ENCODE measurements around the gene GRB7.
"Not testable (repeated sequence)": the region's sequence is repeated elsewhere in the genome, so short reads cannot be mapped to it uniquely, and the experiment has no call there.

GRB7 gene

DNA sequence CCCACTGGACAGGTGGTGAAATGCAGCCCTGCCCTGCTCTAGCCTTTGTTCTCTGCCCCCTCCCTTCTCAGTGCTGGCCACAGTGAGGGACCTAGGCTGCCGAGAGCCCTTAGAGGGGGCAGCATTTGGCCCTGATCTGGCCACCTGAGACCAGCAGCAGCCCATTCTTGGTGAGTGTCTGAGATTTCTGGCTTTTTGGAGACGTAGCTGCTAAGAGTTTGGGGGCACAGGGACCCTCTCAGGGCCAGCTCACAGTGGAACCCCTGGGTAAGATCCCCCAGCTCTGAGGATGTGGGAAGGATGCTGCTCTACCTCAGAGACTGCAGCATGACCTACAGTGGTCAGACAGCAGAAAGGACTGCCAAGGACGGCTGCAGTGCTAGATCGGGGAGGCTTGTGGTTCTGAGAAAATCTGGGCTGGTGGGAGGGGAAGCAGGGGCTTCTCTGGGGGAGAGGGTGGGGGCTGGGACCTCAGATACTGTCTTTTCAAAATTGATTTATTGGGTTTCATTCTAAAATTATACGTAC is 13.3 kb downstream of the GRB7 start:
- DNase-seq (ENCODE audit: low read depth in 2 of 3, low spot score in 1 of 3) = no peak

DNA sequence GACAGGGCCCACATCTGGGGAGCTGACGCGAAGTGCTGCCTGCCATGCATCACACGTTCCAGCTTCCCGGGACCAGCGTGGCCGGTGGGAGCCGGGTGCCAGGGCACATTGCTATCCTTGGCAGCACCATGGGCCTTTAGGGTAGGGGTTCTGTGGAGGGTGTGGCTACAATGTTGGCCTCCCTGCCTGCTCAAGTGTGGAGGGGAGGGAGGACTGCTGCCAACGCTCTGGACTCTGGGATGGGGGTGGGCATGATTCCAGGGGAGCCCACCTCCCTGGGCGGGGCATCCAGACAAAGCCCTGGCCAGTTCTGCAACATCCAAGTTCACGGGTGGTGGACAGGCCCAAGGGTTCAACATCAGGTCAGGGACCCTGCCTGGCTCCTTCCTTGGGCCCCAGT is 13.9 kb downstream of the GRB7 start:
- DNase-seq (ENCODE audit: low read depth in 2 of 3, low spot score in 1 of 3) = no peak

DNA sequence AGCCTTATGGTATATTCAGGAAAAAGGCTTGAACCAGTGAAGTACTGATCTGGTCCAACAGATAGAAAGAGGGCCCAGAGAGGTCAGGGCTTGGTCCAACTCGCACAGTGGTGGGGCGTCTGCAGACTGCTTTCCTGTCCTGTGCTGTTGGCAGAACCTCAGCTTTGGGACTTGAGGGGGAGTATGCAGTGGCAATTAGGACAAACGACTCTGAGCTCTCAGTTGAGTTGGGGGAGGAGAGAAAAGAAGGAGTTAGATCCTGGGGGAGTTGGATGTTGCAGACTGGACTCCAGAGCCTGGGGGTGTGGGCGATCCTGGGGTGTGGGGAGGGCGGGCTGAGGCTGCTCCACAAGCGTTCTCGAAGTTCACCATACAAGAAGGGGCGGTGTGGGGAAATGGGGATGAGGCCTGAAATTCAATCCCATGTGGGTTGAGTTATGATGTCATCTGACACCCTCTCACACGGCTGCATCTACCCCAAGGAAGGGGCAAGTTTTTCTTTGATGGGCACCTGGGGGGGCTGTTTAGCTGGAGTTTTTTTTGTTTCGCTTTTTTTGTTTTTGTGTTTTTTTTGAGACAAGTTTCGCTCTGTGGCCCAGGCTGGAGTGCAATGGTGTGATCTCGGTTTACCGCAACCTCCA is 14.6 kb downstream of the GRB7 start:
- no peak for DNase-seq (ENCODE audit: low read depth in 2 of 3, low spot score in 1 of 3)

DNA sequence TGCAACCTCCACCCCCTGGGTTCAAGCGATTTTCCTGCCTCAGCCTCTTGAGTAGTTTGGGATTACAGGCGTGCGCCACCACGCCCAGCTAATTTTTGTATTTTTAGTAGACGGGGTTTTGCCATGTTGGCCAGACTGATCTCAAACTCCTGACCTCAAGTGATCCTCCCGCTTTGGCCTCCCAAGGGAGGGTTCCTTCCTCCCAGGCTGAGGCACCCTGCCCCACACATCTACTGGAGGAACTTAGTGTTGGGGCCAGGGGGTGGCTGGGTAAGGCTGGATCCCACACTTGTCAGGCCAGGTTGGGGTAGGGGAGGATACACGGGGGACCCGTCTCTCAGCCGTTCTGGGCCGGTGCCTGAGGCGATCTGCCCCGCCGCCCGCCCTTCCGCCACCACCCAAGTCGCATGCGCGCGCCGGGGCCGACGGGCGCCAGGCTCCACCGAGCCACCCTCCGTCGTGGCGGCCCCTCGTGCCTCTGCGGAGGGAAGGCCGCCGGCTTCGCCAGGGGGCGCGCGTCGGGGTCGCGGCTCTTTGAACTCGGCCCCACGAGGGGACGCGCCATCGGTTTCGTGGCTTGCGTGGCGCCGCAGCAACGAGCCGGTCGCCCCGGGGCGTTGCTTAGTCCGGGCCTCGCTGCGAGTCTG is 15.9 kb downstream of the GRB7 start:
- no peak for DNase-seq (ENCODE audit: low read depth in 2 of 3, low spot score in 1 of 3)

DNA sequence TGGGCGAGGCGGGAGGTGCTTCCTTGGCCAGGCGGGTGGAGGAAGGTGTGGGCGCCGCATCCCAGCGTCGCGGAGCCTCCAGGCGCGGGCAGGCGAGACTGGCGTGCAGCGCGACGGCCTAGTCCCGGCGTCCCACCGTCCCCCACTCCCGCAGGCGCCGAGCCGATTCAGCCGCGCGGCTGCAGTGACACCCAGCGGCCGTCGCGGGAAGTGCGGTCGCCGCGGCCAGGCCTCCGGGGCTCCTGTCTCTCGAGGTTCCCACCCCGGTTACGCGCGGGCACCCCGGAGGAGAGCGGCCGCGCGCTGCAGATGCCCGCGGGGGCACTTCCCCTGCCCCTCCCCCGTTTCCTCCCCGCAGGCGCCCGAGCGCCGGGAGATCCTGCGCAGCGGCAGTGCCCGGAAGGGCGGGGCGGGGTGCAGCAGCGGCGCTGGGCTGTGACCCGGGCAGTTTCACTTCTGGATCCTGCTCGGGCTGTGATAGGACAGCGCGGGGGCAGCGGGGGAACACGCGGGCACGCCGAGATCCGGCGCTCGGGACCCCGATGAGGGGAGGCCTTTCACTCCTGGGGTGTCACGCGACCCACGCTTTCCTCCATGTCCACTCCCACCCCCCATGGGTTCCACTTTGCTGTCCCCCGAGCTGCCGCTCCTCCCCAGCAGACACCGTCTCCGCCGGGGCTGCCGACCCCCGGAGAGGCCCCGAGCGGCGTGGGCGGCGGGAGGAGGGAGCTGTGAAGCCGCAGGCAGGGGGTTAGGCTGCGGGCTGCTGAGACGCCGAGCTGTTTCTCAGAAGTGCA is 16.6 kb downstream of the GRB7 start:
- DNase-seq (ENCODE audit: low read depth in 2 of 3, low spot score in 1 of 3) = peak; percentile 87 to 94 (median 91)

DNA sequence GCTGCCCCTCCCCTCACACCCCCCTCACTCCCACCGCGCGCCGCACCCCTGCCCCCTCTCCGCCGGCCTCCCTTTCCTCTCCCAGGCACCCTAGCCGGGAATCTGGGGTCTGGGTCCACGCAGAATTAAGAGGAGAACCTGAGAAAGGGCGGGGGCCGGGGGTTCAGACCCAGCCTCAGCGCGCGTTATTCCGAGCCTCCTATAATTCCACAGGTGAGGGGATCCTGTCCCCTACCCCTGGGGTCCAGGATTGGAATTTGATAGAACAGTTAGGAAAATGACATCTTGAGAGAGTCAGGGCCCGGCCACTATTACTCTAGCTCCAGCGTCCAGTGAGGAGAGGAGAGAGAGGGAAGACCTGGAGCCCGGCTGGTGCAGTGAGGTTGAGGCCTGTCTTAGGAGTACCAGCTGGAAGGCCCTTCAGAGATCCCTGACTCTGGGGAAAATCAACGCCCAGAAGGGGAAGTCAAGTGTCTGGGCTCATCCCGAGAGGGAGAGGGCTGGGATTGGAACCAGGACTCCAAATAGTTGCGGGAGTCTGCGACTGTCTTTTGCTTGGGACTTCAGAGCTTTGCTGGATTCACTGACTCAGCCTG is 17.3 kb downstream of the GRB7 start:
- DNase-seq (ENCODE audit: low read depth in 2 of 3, low spot score in 1 of 3) = no peak

DNA sequence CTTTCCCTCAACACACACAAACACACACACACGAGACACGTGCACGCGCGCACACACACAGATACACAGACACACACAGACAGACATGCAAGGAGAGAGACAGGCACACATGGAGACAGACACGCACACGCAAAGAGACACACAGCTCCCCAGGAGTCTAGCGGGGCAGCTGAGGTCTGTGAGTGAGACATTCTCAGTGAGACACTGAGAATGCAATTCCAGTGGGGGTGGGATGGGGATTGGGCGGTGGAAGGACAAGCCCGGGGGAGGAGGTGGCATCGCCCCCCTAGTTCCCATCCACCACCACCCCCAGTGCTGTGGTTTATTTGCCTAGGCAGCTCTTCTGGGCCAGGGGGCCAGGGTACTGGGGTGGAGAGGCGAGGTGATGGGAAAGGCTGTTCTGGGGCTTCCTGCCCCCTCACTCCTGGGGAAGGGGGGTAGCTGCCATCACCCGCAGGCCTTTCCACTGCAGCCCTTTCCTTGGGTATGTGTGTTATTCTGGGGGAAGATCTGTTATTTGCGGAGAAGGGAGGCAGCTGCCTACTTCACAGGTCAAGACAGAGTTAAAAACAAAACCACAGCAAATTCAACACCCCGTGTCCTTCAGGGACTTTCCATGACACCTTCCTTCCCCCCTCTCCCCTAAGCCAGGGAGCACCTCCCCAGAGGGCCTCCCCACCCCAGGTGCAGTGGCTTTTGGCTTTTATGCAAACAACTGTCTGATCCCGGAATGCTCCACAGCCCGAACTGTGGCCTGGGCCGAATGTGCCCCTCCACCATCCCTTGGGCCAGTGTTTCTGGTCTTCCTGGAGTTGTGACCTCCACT is 18.0 kb downstream of the GRB7 start:
- DNase-seq (ENCODE audit: low read depth in 2 of 3, low spot score in 1 of 3) = no peak

DNA sequence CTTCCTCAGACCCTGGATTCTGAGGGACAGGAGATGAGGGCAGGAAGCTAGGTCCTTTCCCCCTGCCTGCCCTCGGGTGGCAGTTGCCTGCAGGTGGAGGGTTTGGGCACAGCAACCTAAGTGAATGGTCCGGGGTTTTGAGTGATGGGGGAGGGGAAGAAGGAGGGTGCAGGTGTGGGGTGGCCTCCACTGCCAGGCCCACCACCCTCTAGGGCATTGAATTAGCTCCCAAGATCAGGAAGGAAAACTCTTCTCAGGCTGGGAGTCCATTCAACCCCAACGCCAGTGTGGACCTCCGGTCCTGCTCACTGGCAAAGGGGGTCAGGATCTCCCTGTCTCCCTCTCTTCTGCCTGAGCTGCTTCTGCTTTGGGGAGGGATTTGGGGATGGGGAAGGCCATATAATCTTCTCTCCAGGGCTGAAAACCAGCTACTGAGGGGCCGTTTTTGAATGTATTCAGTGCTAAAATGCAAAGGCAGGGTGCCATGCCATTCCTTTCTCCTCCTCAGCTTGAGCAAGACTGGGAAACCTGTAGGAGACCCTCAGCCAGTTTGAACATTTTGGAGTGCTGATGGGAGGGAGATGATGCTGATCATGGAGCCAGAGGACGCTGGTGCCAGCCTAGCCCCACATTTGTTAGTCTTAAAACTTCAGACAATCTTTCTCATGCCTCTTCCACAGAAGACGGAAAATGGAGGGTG is 18.8 kb downstream of the GRB7 start:
- DNase-seq (ENCODE audit: low read depth in 2 of 3, low spot score in 1 of 3) = no peak

DNA sequence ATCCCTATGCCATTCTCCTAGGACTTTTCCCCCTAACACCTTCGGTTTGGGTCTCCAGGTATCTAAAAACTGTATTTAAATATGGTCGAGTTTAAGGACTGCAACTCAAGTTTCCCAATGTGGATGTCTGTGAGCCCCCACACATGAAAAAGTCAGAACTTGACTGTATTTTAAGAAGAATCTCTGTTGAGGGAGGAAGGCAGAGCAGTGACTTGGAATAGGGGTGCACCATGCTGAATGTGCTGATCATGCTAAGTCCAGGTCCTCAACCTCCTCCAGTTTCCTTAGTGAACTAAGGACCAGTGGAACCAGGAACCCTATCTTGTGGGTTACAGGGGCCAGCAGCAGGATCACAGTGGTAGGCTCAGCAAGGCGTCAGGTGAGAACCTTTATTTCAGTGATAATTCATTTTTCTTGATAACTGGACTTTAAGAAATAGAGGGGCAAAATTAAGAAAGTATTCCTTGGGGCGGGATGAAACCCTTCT is 19.5 kb downstream of the GRB7 start:
- DNase-seq (ENCODE audit: low read depth in 2 of 3, low spot score in 1 of 3) = no peak

DNA sequence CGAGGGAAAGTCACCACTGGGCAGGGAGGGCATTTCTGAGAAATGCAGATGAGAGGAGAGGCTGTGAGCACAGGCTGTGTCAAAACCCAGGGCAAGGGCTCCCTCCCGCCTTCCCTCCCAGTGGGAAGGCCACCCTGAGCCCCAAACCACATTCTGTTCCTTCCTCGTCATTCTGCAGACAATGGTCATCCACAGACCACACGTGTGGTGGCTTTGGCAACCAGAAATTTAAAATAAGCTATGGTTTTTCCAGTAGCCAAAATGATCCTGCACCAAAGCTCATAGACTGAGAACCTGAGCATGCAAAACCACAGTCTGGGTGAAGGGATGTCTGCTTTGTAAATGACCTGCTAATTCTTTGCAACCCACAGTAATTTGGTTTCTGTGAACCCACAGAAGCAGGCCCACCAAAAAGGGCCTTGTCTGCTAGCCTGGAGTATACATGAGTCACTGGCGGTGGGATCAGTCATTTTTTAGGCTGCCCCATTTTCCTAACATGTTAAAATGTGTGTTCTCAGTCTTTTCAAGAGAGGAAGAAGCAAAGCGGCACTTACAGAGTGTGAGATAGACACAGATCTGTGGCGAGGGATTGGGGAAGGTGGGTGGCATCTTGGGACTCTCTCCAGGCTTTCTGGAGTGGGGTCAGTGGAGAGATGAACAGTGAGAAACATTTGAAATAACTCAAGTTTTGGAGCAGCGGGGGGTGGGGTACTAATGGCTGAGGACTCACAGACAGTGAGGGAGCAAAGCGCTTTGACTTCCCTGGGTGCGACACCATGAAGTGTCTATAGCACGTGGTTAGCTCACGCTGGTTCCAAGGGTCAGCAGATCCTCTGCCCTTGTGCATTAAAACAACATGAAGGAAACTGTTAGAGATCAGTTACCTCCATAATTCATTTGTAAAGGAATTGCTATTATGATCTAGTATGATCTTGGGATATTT is 20.5 kb downstream of the GRB7 start:
- DNase-seq (ENCODE audit: low read depth in 2 of 3, low spot score in 1 of 3) = peak; percentile 46 to 56 (median 54)

DNA sequence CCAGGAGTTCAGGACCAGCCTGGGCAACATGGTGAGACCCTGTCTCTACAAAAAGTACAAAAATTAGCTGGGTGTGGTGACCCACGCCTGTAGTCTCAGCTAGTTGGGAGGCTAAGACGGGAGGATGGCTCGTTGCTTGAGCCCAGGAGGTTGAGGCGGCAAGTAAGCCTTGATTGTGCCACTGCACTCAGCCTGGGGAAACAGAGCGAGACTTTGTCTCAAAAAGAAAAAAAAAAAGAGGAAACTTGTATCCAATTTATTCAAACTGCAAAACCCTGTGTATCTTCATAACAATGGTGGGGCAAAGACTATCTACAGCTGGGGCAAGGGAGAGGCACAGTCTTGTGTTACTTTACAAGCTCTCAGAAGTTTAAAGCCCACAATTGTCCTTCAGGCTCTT is 21.5 kb downstream of the GRB7 start:
- DNase-seq (ENCODE audit: low read depth in 2 of 3, low spot score in 1 of 3) = no peak

DNA sequence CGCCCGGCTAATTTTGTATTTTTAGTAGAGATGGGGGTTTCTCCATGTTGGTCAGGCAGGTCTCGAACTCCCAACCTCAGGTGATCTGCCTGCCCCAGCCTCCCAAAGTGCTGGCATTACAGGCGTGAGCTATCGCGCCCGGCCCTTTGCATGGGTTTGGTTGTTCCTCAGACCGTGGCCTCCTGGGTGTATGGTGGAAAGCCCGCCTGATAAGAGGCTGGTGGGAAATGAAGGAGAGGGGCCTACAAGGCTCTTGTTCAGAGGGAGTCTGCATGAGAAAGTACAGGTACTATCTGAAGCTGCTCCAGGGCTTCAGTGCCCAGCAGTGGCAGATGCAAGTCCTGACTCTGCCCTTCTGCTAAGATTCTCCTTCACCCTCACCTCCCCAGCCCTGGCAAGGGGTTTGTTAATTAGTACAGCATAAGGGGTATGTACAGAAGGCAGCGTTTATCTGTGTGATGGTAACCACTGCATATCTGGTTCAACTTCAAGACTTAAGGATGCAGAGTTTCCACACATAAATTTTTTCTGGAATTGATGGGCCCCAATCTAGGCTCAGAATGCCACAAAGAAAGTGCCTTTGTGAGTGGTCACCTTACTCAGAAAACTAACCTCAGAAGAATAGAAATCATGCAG is 24.2 kb downstream of the GRB7 start:
- DNase-seq (ENCODE audit: low read depth in 2 of 3, low spot score in 1 of 3) = no peak

DNA sequence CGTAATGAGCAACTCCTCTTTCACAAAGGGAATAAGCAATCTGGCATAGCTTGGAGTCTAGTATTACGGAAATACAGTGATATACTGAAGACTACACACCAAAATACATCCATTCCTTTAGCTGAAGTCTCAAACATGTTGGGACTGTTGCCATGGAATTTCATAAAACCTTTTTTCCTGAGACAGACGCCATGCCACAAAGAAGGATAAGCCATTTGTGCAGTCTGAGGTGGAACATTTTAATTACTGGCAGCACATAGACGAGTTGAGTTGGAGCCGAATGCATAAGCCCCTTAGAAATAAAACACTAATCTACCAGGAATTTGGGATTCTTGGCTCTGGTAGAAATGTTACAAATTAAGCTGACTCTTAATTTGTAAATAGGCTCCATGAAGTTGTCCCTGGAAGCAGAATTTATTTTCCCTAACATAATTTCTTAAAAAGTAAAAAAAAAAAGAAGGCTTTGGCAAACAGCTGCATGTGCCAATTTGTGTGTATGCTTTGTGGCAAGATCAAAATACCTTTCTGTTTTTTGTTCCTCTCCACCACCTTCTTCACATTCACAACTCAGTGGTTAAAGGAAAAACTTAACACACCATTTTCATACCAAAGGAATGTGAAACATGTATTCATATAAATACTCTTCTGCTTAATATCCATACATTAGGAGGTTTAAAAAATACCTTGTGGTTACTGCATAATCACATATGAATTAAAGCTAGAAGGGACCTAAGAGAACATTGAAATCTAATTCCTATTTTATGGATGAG is 25.5 kb downstream of the GRB7 start:
- no peak for DNase-seq (ENCODE audit: low read depth in 2 of 3, low spot score in 1 of 3)

DNA sequence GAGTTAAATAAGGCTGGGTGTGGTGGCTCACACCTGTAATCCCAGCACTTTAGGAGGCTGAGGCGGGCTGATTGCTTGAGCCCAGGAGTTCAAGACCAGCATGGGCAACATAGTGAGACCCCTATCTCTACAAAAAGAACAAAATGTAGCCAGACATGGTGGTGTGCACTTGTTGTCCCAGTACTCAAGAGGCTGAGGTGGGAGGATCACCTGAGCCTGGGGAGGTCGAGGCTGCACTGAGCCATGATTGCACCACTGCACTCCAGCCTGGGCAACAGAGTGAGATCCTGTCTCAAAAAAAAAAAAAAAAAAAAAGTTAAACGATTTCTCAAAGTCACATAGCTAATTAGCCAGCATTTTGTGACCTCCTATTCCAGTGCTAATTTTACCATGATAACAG is 26.4 kb downstream of the GRB7 start:
- not testable (repeated sequence) for DNase-seq (ENCODE audit: low read depth in 2 of 3, low spot score in 1 of 3)

DNA sequence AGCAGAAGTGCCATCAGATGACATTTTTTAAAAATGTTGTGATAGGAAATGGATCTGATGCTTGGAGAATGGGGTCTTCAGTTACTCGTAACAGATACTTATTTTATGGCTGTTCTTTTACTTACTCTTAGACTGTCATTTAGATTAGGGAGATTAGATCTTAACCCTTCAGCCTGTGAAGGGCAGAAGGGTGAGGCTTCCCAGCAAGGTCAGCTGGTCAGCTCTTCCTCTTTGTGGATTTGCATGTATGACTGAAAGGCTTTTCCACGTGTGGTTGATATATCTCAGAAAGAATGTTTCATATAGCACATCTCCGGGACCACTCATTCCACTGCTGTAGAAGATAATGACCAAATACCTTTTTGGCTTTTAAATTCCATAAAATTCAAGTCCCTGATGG is 27.4 kb downstream of the GRB7 start:
- DNase-seq (ENCODE audit: low read depth in 2 of 3, low spot score in 1 of 3) = no peak

DNA sequence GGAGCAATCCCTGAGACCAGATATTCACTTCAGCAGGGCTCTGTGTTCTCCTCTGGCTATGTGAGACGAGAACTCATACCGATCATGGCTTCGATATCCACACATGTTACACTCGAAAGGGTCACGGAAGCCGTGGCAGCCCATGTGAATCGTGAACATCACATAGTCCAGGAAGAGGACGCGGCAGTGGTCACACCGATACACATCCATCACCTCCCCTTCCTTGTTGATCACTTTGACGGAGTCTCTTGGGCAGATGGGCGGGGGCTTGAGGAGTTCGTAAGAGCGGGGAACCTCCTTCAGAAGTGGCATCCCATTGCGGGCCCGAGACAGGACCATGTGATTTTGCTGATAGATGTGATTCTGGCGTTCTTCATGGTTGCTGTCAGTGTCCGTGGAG is 28.0 kb downstream of the GRB7 start:
- no peak for DNase-seq (ENCODE audit: low read depth in 2 of 3, low spot score in 1 of 3)

DNA sequence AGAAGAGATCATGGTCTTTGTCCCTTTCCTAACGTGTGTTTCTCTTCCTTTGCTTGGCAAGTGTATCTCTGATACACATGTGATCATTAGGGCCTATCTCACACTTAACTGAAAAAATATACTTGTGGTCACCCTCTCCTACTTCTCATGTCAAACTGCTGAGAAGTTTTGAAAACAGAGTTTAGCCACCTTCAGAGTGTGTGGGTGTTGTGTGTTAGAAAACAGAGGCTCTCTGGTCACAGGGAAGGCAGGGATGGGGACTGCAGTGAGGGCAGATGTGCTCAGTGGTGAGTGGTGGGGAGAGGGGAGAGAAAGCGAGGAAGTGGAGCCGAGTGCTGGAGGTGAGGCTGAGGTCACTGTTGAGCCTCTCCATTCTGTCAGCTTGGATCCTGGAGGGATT is 29.4 kb downstream of the GRB7 start:
- no peak for DNase-seq (ENCODE audit: low read depth in 2 of 3, low spot score in 1 of 3)
